ENCODE results near the gene AFG1L. TPM values are rescaled to one million over a fixed set of nuclear protein-coding genes. Genes with fewer than 3 reads are reported as not detected.
"Not testable (repeated sequence)": the region's sequence is repeated elsewhere in the genome, so short reads cannot be mapped to it uniquely, and the experiment has no call there.

Gene AFG1L
- total RNA-seq, 2 experiments from 2014 or later = 5.7 to 5.9 TPM

DNA sequence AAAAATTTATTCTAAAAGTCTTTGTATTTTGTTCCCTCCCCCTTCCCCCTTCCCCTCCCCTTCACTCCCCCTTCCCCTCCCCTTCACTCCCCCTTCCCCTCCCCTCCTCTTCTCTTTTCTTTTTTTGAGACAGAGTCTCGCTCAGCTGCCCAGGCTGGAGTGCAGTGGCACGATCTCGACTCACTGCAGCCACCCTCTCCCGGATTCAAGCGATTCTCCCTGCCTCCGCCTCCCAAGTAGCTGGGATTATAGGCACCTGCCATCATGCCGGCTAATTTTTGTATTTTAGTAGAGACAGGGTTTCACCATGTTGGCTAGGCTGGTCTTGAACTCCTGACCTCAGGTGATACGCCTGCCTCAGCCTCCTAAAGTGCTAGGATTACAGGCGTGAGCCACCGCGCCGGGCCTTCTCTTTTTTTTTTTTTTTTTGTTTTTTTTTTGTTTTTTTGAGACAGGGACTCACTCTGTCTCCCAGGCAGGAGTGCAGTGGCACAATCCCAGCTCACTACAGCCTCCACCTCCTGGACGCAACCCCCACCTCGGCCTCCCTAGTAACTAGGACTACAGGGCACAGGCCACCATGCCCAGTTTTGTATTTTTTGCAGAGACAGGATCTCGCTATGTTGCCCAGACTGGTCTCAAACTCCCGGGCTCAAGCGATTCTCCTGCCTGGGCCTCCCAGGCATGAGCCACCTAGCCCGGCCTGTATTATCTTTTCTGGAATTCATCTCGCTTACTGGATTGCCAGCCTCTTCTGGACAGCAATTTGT, 1.1 kb upstream of the AFG1L start:
- CTCF ChIA-PET = interaction anchor here (1.0 to 2.6 kb wide), 2 partner anchors 9 to 32 kb away, joined by 3 to 9 read pairs; no protein-coding TSS in a partner anchor
- POLR2A ChIA-PET = interaction anchor here (1.0 kb wide), 1 partner anchor 33 kb away, joined by 5 read pairs; the partner anchor contains the start of gene SNX3

DNA sequence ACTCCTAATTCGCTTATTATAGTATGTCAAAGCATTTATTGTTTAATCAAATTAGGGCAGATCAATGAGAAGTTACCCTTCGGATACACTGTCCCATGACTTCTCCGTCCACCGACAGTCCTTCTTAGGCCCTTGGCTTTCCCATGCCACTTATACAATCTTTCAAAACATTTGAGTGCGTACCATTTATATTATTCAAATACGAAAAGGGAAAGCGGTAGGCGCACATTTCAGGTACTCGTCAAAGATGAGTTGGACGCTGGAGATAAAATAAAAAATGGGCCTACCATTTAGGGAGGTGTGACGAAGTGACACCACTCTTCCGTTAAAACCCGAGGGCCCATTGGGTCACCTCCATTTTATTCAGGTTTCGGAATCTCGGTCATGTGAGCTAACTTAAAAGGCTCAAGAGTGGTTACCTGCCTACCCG, 542 bp upstream of the AFG1L start:
- Mint-ChIP-seq H3K27me3 (no peaks in the 10 kb centered on the region), H3K4me3 (peak overlapping the region; percentile 99), H3K27ac (peak overlapping the region; percentile 100), H3K9me3 (no peaks in the 10 kb centered on the region), H3K4me1 (peaks cover 28% of the 10 kb centered on the region), H3K36me3 (ENCODE audit: low read depth) (peaks cover 11% of the 10 kb centered on the region)
- POLR2A ChIA-PET = interaction anchor here (1.0 kb wide), 1 partner anchor 33 kb away, joined by 5 read pairs; the partner anchor contains the start of gene SNX3
- CTCF ChIA-PET = interaction anchor here (1.0 to 2.6 kb wide), 5 partner anchors 9 to 40 kb away, joined by 3 to 9 read pairs (median 3); partner anchors contain the start of gene SNX3
- DNase-seq = no peak

More for the DNA sequence above, 1.1 kb upstream of the AFG1L start:
- H3K4me3 Mint-ChIP-seq = peak overlapping the region; percentile 99
- peaks cover 11% of the 10 kb centered on the region for H3K36me3 Mint-ChIP-seq (ENCODE audit: low read depth)
- no peaks in the 10 kb centered on the region for H3K27me3 Mint-ChIP-seq
- DNase-seq = no peak
- H3K27ac Mint-ChIP-seq = peak overlapping the region; percentile 100
- peaks cover 31% of the 10 kb centered on the region for H3K4me1 Mint-ChIP-seq
- no peaks in the 10 kb centered on the region for H3K9me3 Mint-ChIP-seq

DNA sequence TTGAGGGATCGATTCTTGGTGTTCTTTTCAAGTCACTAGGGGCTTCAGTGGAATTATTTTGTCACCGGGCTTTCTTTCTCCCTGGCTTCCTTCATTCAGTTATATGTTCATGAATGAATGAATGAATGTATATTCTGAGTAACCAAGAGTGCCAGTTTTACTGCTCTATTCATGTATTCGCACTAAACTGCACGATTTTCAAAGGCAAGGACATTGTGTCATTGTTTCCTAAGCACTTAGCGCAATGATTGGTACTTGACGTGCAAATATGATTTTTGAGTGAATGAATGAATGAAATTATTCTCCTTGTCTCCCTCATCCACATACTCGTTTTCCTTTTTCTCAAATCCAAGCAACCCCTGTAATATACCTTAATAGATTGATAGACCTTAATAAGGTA, 822 bp downstream of the AFG1L start:
- peak overlapping the region; percentile 99 for H3K4me3 Mint-ChIP-seq
- CTCF ChIA-PET = interaction anchor here (1.0 to 2.6 kb wide), 2 partner anchors 11 to 12 kb away, joined by 3 to 9 read pairs; no protein-coding TSS in a partner anchor
- H3K9me3 Mint-ChIP-seq = no peaks in the 10 kb centered on the region
- no peaks in the 10 kb centered on the region for H3K27me3 Mint-ChIP-seq
- POLR2A ChIA-PET = interaction anchor here (0.6 kb wide), 1 partner anchor 70 kb away, joined by 5 read pairs; no protein-coding TSS in a partner anchor
- H3K36me3 Mint-ChIP-seq (ENCODE audit: low read depth) = peaks cover 11% of the 10 kb centered on the region
- peaks cover 30% of the 10 kb centered on the region for H3K4me1 Mint-ChIP-seq
- H3K27ac Mint-ChIP-seq = peak overlapping the region; percentile 100
- no peak for DNase-seq

DNA sequence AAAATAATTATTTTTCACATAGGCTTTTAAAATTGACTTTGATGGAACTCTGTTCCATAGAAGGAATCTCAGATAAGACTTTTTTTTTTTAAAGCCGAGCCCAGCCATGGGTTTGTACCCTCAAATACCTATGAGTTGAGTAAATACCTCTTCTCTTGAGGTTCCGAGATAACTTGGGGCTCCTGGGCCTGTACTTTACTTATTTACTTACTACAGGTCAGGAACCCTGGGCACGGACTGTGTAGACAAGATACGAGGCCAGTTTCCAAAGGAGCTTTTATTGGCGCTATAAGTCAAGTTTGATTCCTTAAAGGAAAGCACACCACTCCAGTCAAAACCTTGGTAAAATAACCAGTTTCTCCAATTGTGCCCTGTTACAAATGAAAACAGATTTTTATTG, 7.5 kb downstream of the AFG1L start:
- peaks cover 14% of the 10 kb centered on the region for H3K4me1 Mint-ChIP-seq
- H3K36me3 Mint-ChIP-seq (ENCODE audit: low read depth) = no peaks in the 10 kb centered on the region
- no peak overlapping the region for H3K27ac Mint-ChIP-seq
- no peaks in the 10 kb centered on the region for H3K27me3 Mint-ChIP-seq
- no peak overlapping the region for H3K4me3 Mint-ChIP-seq
- ChIA-PET POLR2A (no interaction called here), CTCF (interaction anchor here (0.6 to 1.1 kb wide), 2 partner anchors 67 to 81 kb away, joined by 3 to 4 read pairs; no protein-coding TSS in a partner anchor)
- H3K9me3 Mint-ChIP-seq = peaks cover 4% of the 10 kb centered on the region
- no peak for DNase-seq

DNA sequence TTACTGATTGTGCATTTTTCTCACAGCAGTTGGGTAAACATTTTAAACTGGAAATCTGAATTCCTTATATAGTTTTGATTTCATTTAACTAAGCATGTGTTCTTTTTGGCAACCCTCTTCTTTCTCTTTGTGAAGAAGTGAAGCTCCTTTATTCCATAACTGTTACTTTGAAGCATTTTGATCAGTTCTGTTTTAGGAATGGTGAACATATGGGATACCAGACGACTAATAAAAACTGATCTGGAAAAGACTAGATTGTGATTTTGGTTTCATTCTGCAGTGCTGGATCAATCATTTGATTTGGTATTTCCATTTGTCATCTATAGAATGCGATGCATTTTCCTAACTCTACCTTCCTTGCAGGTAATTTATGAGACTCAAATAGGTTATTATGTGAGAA, 9.8 kb downstream of the AFG1L start:
- CTCF ChIA-PET = no interaction called here
- POLR2A ChIA-PET = no interaction called here
- DNase-seq = no peak
- H3K36me3 Mint-ChIP-seq (ENCODE audit: low read depth) = no peaks in the 10 kb centered on the region
- peaks cover 8% of the 10 kb centered on the region for H3K4me1 Mint-ChIP-seq
- peaks cover 4% of the 10 kb centered on the region for H3K9me3 Mint-ChIP-seq
- H3K4me3 Mint-ChIP-seq = no peak overlapping the region
- H3K27me3 Mint-ChIP-seq = no peaks in the 10 kb centered on the region
- no peak overlapping the region for H3K27ac Mint-ChIP-seq

DNA sequence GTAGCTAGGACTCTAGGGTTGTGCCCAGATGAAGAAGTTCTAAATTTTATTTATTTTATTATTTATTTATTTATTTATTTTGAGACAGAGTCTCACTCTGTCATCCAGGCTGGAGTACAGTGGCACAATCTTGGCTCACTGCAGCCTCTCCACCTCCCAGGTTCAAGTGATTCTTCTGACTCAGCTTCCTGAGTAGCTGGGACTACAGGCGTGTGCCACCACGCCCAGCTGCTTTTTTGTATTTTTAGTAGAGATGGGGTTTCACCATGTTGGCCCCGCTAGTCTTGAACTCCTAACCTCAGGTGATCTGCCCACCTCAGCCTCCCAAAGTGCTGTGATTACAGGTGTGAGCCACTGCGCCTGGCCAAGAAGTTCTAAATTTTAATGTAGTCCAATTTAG, 13.8 kb downstream of the AFG1L start:
- CTCF ChIA-PET = interaction anchor here (0.5 to 3.1 kb wide), 4 partner anchors 11 to 422 kb away, joined by 4 to 9 read pairs (median 6); no protein-coding TSS in a partner anchor
- H3K9me3 Mint-ChIP-seq; H3K27me3 Mint-ChIP-seq; H3K4me3 Mint-ChIP-seq; H3K4me1 Mint-ChIP-seq; DNase-seq; POLR2A ChIA-PET; H3K27ac Mint-ChIP-seq; H3K36me3 Mint-ChIP-seq (ENCODE audit: low read depth): not testable (repeated sequence)

DNA sequence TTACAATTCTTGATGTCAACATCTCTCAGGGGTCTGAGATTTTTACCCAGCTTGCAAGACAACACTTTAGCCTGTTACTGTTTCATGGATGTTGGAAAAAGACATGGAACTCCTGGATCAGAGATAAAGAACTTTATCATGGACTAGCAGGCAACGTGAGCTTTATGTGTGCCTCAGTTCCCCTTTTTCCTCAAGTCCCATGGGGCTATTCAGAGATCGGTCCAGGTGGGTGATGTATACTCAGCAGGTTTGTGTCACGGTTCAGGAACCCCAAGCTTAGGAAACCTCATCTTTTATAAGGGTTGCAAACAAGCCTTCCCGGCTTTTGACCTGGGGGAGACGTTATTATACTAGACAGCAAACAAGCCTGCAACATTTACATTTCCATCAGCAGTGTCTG, 15.0 kb downstream of the AFG1L start:
- peaks cover 7% of the 10 kb centered on the region for H3K4me1 Mint-ChIP-seq
- no peak overlapping the region for H3K4me3 Mint-ChIP-seq
- H3K27ac Mint-ChIP-seq = no peak overlapping the region
- no peaks in the 10 kb centered on the region for H3K27me3 Mint-ChIP-seq
- no peak for DNase-seq
- no peaks in the 10 kb centered on the region for H3K9me3 Mint-ChIP-seq
- ChIA-PET POLR2A (no interaction called here), CTCF (interaction anchor here (0.7 to 3.1 kb wide), 4 partner anchors 11 to 435 kb away, joined by 3 to 9 read pairs (median 6); no protein-coding TSS in a partner anchor)
- no peaks in the 10 kb centered on the region for H3K36me3 Mint-ChIP-seq (ENCODE audit: low read depth)

DNA sequence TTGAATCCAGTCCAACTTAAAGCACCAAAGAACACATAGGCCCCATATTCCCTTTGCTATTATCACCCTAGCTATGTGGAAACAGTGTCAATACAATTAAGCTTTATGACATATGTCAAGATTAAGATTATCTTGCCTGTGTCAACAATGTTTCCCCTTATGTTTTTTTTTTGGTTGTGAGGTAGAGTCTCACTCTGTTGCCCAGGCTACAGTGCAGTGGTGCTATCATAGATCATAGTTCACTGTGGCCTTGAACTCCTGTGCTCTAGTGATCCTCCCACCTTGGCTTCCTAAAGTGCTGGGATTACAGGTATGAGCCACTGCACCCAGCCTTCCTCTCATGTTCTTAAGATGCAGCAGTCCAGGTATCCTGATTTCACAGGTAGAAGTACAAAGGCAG, 17.8 kb downstream of the AFG1L start:
- Mint-ChIP-seq H3K27ac (no peak overlapping the region), H3K4me1 (peaks cover 7% of the 10 kb centered on the region), H3K4me3 (no peak overlapping the region), H3K9me3 (no peaks in the 10 kb centered on the region), H3K27me3 (no peaks in the 10 kb centered on the region), H3K36me3 (ENCODE audit: low read depth) (no peaks in the 10 kb centered on the region)
- CTCF ChIA-PET = no interaction called here
- no peak for DNase-seq
- POLR2A ChIA-PET = no interaction called here

DNA sequence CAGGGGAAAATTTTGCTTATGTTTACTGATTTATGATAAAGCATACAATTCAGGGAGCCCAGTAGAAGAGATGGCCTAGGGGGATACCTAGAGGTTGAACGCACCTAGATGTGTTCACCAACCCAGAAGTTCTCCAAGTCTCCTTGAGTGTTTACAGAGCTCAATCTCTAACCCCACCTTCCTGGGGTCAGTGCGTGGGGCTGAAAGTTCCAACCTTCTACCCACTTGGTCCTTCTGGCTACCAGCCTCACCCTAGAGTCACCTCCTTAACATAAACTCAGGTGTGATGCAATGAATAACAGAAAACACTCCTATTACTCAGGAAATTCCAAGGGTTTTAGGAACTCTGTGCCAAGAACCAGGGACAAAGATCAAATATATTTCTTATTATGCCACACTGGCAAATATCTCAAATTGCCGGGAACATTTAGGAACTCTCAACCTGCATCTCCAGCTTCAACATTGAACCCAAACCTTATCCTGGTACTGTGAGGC, 26.4 kb downstream of the AFG1L start:
- no peak for DNase-seq
- no peak overlapping the region for H3K4me3 Mint-ChIP-seq
- H3K4me1 Mint-ChIP-seq = no peaks in the 10 kb centered on the region
- POLR2A ChIA-PET = no interaction called here
- CTCF ChIA-PET = interaction anchor here (1.1 to 2.1 kb wide), 2 partner anchors 13 to 25 kb away, joined by 3 to 9 read pairs; no protein-coding TSS in a partner anchor
- H3K9me3 Mint-ChIP-seq = no peaks in the 10 kb centered on the region
- H3K36me3 Mint-ChIP-seq (ENCODE audit: low read depth) = peaks cover 2% of the 10 kb centered on the region
- no peak overlapping the region for H3K27ac Mint-ChIP-seq
- no peaks in the 10 kb centered on the region for H3K27me3 Mint-ChIP-seq

DNA sequence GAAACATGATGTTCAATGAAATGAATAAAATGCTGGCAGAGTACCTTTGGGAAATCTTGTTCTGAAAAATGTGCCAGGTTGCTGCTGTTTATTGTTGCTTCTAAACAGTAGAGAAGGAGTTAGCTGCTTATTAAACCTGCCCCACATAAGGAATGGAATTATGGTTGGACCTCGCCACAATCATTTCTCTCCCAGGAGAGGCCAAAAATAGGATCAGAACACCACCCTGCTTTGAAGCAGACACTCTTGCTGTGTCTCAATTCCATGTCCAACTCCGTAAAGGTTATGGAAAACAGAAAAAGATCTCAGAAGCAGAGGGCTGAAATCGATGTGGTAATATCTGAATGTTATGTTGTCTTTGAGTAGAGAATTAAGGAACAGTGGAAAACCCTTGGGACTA, 27.9 kb downstream of the AFG1L start:
- Mint-ChIP-seq H3K4me3 (no peak overlapping the region), H3K9me3 (no peaks in the 10 kb centered on the region), H3K27me3 (no peaks in the 10 kb centered on the region), H3K4me1 (no peaks in the 10 kb centered on the region), H3K36me3 (ENCODE audit: low read depth) (peaks cover 7% of the 10 kb centered on the region), H3K27ac (no peak overlapping the region)
- no peak for DNase-seq
- ChIA-PET POLR2A (no interaction called here), CTCF (interaction anchor here (1.2 kb wide), 1 partner anchor 17 kb away, joined by 3 read pairs; no protein-coding TSS in a partner anchor)

DNA sequence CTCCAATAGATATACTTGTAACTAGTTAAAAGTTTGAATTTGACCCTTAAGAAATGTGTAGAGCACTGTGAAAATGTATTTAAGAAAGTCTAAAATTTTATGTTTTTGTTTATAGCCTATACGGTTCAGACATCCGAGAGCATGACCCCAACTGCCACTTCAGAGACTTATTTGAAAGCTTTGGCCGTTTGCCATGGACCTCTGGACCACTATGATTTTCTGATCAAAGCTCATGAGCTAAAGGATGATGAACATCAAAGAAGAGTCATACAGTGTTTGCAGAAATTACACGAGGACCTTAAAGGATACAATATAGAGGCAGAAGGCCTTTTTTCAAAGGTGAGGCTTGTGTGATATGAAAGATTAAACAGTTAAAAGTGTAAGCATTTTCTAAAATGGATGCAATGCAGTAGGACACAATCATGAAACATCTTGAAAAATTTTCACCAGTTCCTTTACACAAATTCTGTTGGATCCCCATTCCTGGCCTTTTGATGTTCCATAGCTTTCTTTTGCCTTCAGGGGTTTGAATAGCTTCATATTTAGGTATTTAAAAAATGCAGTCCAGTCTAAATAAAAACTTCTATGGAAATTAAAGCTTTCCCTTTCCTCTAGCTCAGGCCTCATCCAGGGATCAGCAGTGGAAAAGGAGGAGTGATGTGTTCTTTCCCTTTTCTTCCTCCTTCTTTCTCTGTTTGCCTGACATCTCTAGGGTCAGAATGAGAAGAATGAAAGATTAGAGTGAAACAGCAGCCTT, 29.0 kb downstream of the AFG1L start:
- Mint-ChIP-seq H3K27me3 (no peaks in the 10 kb centered on the region), H3K4me1 (no peaks in the 10 kb centered on the region), H3K27ac (no peak overlapping the region), H3K36me3 (ENCODE audit: low read depth) (peaks cover 10% of the 10 kb centered on the region), H3K9me3 (no peaks in the 10 kb centered on the region), H3K4me3 (no peak overlapping the region)
- no peak for DNase-seq
- ChIA-PET POLR2A (no interaction called here), CTCF (no interaction called here)

DNA sequence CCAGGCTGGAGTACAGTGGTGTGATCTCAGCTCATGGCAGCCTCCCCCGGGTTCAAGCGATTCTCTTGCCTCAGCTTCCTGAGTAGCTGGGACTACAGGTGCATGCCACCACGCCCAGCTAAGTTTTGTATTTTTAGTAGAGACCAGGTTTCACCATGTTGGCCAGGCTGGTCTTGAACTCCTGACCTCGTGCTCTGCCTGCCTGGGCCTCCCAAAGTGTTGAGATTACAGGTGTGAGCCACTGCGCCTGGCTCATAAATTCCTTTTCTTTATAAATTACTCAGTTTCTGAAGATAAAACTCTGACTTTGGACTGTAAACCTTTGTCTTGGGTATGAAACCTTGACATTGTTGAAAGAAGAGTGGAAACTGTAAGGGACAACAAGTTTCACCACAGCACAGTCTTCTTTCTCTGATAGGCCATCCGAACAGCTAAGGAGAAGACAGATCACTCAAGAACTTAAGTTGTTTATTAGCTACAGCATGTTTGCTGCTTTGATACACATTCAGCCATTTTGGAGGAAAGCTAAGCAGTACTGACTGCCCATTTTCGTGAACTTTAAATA, 35.4 kb downstream of the AFG1L start:
- H3K9me3 Mint-ChIP-seq; H3K4me3 Mint-ChIP-seq; POLR2A ChIA-PET; H3K36me3 Mint-ChIP-seq (ENCODE audit: low read depth); H3K27ac Mint-ChIP-seq; H3K4me1 Mint-ChIP-seq; DNase-seq; H3K27me3 Mint-ChIP-seq: not testable (repeated sequence)
- CTCF ChIA-PET = interaction anchor here (0.6 kb wide), 1 partner anchor 84 kb away, joined by 3 read pairs; no protein-coding TSS in a partner anchor
